ENCODE data around the gene ACTL10.

ACTL10 gene

GRCh38 chr20:33677991-33678702 lies 11.4 kb downstream of the ACTL10 start:
- no peak for DNase-seq (ENCODE audit: low read depth)

GRCh38 chr20:33679758-33680485 lies 13.2 kb downstream of the ACTL10 start:
- no peak for DNase-seq (ENCODE audit: low read depth)

- no peak for DNase-seq (ENCODE audit: low read depth)
Observed at GRCh38 chr20:33680686-33681085, 13.9 kb downstream of the ACTL10 start.

GRCh38 chr20:33681288-33681687 lies 14.5 kb downstream of the ACTL10 start:
- DNase-seq (ENCODE audit: low read depth): no peak

DNA sequence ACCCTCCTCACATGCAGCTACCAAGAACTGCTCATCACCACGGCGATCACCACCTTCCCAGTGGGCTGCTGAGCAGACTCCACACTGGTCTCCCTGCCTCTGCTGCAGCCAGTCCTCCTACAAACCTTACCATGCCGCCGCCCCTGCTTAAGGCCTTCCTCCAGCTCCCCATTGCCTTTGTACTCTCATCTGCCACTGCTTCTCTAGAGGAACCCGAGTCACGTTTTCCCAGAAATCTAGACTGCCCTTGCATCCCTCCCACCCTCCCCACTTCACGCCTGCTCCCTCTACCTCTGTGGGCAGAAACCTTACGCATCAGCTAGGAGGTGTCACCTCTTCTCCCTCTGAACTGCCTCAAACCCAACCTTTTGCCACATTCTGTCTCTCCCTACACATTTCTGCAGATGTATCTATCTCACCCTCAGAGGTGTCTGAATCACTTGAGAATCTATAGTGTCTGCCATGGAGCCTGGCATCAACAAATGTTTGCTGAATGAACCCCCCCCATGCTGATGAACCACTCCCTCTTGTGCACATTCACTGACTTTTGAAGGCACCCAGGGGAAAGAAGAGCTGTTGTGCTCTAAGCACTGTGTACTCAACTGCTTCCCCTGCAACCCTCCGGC lies 15.1 kb downstream of the ACTL10 start:
- no peak for DNase-seq (ENCODE audit: low read depth)

GRCh38 chr20:33684533-33685327 lies 18.0 kb downstream of the ACTL10 start:
- DNase-seq (ENCODE audit: low read depth): no peak

- DNase-seq (ENCODE audit: low read depth): peak; percentile 75
Observed at GRCh38 chr20:33685328-33686099, 18.8 kb downstream of the ACTL10 start.

- peak; percentile 98 for DNase-seq (ENCODE audit: low read depth)
Observed at GRCh38 chr20:33686100-33686983, 19.6 kb downstream of the ACTL10 start, which contains the start of gene E2F1. Gene E2F1, minus strand, starts transcription at chr20:33686385. Its CDS starts 121 bp downstream, at chr20:33686264.

- DNase-seq (ENCODE audit: low read depth): no peak
Observed at GRCh38 chr20:33686984-33687366, 20.2 kb downstream of the ACTL10 start.

GRCh38 chr20:33687370-33687915 lies 20.7 kb downstream of the ACTL10 start:
- no peak for DNase-seq (ENCODE audit: low read depth)

- DNase-seq (ENCODE audit: low read depth): no peak
Observed at GRCh38 chr20:33687993-33688937, 21.5 kb downstream of the ACTL10 start.

- DNase-seq (ENCODE audit: low read depth): no peak
Observed at GRCh38 chr20:33688938-33689424, 22.2 kb downstream of the ACTL10 start.

- no peak for DNase-seq (ENCODE audit: low read depth)
Observed at GRCh38 chr20:33689493-33689892, 22.8 kb downstream of the ACTL10 start.

DNA sequence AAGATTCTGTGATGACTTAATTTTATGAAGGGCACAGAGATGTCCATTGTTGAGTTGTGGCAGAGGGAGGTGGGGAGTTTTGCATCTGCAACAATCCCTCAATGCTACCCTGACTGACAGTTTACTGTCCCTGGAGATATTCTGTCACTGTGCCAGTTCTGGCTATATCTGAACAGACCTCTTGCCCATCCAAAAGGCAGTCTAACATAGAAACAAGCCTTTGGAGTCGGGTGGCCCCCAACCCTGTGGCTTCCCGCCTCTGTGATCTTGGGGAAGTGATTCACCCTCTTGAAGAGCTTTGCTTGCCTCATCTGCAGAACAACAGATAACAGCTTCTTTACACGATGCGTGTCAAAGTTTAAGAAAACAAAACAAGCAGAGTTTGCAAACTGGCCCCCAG lies 23.2 kb downstream of the ACTL10 start:
- DNase-seq (ENCODE audit: low read depth): peak; percentile 50

GRCh38 chr20:33693289-33693688 lies 26.5 kb downstream of the ACTL10 start:
- DNase-seq (ENCODE audit: low read depth): no peak

DNA sequence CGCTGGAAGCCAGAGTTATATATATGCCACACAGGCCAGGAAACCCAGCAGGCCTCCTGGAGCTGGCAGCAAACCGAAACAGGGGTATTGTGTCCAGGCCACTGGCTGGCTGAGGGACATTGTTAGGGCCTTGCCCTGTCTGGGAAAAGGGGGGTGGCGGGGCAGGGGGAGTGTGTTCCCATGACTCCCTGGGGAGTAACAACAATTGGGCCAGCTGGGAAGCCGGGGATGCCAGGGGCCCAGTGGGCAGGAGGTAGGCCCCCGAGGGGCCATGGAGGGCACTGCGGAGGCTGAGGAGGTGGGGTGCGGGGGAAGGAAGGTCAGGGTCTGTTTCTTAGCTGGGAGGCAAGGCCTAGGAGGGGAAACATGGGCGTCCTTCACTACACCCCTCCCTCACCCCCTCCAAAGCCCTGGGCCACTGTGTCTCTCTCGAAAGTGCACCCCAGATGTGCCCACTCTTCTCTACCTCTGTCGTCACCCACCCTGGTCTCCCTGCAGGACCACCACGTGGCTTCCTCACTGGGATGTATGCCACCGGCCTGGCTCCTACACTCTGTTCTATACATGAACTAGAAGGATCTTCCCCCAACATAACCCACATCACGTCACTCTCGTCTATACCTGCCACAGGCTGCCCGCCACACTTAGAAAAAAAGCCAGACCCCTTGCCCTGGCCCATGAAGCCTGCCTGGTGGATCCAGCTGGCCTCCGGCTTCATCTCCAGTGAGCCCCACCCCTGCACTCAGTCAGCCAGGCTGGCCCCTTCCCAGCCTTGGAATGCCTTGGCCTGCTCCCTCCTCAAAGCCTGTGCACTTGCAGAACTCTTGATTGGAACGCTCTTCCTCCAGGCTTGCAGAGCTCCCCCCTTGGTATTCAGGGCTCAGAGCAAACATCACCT lies 27.2 kb downstream of the ACTL10 start:
- DNase-seq (ENCODE audit: low read depth): no peak

GRCh38 chr20:33694639-33695012 lies 27.9 kb downstream of the ACTL10 start:
- DNase-seq (ENCODE audit: low read depth): no peak

DNA sequence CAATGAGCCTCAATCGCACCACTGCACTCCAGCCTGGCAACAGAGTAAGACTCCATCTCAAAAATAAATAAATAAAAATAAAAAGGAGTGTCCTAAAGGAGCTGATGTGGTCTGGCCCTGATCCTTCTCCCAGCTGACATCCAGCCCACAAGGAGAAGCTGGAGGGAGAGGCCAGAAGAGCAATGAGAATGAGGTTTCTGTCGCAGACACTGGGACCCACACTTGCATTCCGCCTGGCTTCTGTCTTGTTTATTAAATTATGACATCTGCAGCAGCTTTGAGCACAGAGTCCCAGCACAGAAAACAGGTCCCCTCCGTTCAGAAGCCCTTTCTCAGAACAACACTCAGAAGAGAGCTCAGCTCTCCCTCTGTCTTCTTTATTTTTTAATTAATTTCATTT lies 29.7 kb downstream of the ACTL10 start:
- DNase-seq (ENCODE audit: low read depth): no peak
